Measurements from ENCODE around the gene WWOX.

DNA sequence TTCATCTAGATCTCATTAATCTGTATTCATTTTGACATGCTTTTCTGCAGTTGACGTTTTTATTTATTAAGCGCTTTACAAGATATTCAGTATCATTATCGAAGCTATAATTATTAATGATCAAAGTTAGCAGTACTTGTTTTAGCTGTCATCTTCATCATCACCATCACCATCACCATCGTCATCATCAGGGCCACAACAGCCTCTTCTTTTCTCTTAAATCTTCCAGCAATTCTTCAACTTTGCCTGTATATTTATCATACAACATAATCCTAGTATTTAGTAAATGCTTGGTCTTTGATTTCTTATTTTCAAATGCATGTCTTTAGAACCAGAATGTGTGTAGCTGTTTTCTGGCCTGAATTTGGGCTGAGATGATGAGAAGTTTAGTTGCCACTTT is 973.1 kb downstream of the WWOX start:
- TF ChIP-seq, protein P1, sequence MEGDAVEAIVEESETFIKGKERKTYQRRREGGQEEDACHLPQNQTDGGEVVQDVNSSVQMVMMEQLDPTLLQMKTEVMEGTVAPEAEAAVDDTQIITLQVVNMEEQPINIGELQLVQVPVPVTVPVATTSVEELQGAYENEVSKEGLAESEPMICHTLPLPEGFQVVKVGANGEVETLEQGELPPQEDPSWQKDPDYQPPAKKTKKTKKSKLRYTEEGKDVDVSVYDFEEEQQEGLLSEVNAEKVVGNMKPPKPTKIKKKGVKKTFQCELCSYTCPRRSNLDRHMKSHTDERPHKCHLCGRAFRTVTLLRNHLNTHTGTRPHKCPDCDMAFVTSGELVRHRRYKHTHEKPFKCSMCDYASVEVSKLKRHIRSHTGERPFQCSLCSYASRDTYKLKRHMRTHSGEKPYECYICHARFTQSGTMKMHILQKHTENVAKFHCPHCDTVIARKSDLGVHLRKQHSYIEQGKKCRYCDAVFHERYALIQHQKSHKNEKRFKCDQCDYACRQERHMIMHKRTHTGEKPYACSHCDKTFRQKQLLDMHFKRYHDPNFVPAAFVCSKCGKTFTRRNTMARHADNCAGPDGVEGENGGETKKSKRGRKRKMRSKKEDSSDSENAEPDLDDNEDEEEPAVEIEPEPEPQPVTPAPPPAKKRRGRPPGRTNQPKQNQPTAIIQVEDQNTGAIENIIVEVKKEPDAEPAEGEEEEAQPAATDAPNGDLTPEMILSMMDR (IDR thresholded peaks at IDR 0.05) = no peak
- no peak for TF ChIP-seq POLR2A (IDR thresholded peaks at IDR 0.05)

All from right lobe of liver (tissue), 4 donors.